ENCODE results near the gene COL9A1. TPM values are rescaled to one million over a fixed set of nuclear protein-coding genes. Genes with fewer than 3 reads are reported as not detected.
"Not testable (repeated sequence)": the region's sequence is repeated elsewhere in the genome, so short reads cannot be mapped to it uniquely, and the experiment has no call there.

Gene COL9A1
- total and polyA plus RNA-seq, 3 experiments from 2014 or later, result not detected

DNA sequence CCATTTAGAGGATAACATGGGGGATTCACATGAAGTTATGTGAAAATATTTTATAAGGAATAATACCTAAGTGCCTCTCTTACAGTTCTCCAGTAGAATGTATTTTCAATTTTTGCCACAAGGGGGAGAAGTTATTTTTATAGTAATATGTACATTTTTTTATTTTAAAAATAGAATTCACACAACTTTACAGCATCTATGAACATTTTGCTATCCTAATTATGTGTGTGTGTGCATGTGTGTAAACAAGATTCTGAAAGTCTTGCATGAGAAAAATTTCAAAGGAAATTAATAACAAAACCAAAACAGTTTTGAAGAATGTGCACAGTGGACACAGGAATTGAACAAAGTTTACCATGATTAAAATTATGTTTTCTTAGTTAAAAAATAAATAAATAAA is 5.3 kb upstream of the COL9A1 start:
- H3K4me1 ChIP-seq (ENCODE audit: insufficient read depth, low read length); H3K27me3 ChIP-seq (ENCODE audit: insufficient read depth, low read length, poor library complexity, severe bottlenecking); H3K27ac Mint-ChIP-seq; H3K4me3 ChIP-seq (ENCODE audit: low read length); DNase-seq; H3K9me3 Mint-ChIP-seq; H3K36me3 Mint-ChIP-seq; H3K9me3 ChIP-seq (ENCODE audit: low read length); H3K36me3 ChIP-seq (ENCODE audit: insufficient read depth, low read length); H3K4me3 Mint-ChIP-seq; H3K27ac ChIP-seq (ENCODE audit: low read depth, low read length); H3K4me1 Mint-ChIP-seq; POLR2A ChIA-PET: not testable (repeated sequence)
- CTCF ChIA-PET, result interaction anchor here (1.0 to 2.4 kb wide), 2 partner anchors 9 to 647 kb away, joined by 3 to 7 read pairs; no protein-coding TSS in a partner anchor
- H3K27me3 Mint-ChIP-seq, result peaks cover 5 to 29% of the 10 kb centered on the region in 2 donors

DNA sequence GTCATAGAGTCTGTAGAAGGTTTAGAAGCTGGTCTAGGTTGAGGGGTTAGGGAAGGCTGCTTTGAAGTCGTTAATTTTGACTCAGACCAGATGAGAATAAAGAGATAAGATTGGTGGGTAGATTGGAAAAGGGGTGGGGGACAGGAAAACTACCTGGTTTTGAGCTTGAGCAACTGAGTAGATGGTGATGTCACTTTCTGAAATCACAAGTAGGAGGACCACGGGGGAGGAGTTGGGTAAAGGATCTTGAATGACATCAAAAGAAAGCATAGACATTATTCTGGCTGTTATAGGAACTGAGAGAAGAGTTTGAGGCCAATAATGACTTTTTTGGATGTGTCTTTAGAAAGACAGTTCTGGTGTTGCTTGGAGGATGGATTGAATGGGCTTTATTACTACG is 4.1 kb upstream of the COL9A1 start:
- Mint-ChIP-seq H3K9me3 (no peaks in the 10 kb centered on the region), H3K36me3 (no peaks in the 10 kb centered on the region), H3K4me3 (no peak overlapping the region), H3K27me3 (peaks cover 7 to 38% of the 10 kb centered on the region in 2 donors), H3K4me1 (no peaks in the 10 kb centered on the region), H3K27ac (no peak overlapping the region)
- DNase-seq, result no peak
- no peaks in the 10 kb centered on the region for H3K9me3 ChIP-seq (ENCODE audit: low read length)
- POLR2A ChIA-PET, result no interaction called here
- no peak overlapping the region for H3K27ac ChIP-seq (ENCODE audit: low read depth, low read length)
- H3K4me3 ChIP-seq (ENCODE audit: low read length), result no peak overlapping the region
- H3K4me1 ChIP-seq (ENCODE audit: insufficient read depth, low read length), result no peaks in the 10 kb centered on the region
- no peaks in the 10 kb centered on the region for H3K36me3 ChIP-seq (ENCODE audit: insufficient read depth, low read length)
- peaks cover 3% of the 10 kb centered on the region for H3K27me3 ChIP-seq (ENCODE audit: insufficient read depth, low read length, poor library complexity, severe bottlenecking)
- CTCF ChIA-PET, result no interaction called here

DNA sequence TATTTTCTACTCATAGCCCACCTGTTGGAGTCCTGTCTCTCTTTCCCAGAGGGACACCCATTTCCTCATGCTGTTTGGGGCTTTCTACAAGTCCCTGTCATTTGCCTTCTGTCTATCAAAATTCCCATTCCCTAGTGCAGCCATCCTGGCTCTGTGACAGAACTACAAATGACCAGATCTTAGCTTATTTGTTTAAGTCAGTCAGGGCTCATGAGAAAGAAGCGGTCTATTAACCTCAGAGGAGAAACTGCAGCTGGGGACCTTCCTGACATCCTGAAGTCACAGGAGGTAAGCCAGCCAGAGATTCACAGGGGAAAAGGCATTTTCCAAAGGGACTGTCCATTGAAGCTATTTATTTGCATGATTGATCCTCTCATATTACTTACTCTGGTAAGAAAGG is 1.7 kb upstream of the COL9A1 start:
- Mint-ChIP-seq H3K4me1 (no peaks in the 10 kb centered on the region), H3K9me3 (no peaks in the 10 kb centered on the region), H3K27me3 (peaks cover 5 to 43% of the 10 kb centered on the region in 2 donors), H3K4me3 (no peak overlapping the region), H3K36me3 (no peaks in the 10 kb centered on the region), H3K27ac (no peak overlapping the region)
- Histone ChIP-seq H3K4me1 (ENCODE audit: insufficient read depth, low read length) (no peaks in the 10 kb centered on the region), H3K9me3 (ENCODE audit: low read length) (no peaks in the 10 kb centered on the region), H3K27ac (ENCODE audit: low read depth, low read length) (no peak overlapping the region), H3K27me3 (ENCODE audit: insufficient read depth, low read length, poor library complexity, severe bottlenecking) (peaks cover 3% of the 10 kb centered on the region), H3K36me3 (ENCODE audit: insufficient read depth, low read length) (no peaks in the 10 kb centered on the region), H3K4me3 (ENCODE audit: low read length) (no peak overlapping the region)
- no peak for DNase-seq
- ChIA-PET POLR2A (no interaction called here), CTCF (interaction anchor here (1.1 to 1.2 kb wide), 2 partner anchors 60 to 651 kb away, joined by 3 read pairs; no protein-coding TSS in a partner anchor)

DNA sequence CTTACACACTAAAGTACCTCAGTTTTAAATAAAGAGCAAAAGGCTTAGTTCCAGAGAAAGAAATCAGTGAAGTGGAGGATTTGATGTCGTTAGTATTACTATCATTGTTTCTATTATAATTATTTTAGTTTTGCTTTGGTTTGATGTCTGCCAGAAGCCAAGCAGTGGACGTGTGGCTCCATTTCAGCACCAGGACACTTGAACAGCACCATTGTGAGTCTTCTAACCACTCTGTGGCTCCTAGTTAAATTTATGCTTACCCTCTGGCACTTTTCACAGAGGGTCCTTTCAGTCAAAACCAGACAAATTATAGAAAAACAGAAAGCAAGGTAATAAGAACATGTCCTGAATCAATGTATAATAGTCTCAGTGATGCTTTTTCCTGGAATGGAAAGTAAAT is 3.4 kb downstream of the COL9A1 start:
- H3K4me3 Mint-ChIP-seq, result no peak overlapping the region
- no peaks in the 10 kb centered on the region for H3K4me1 ChIP-seq (ENCODE audit: insufficient read depth, low read length)
- H3K9me3 Mint-ChIP-seq, result no peaks in the 10 kb centered on the region
- no peaks in the 10 kb centered on the region for H3K4me1 Mint-ChIP-seq
- H3K27ac ChIP-seq (ENCODE audit: low read depth, low read length), result no peak overlapping the region
- H3K27me3 ChIP-seq (ENCODE audit: insufficient read depth, low read length, poor library complexity, severe bottlenecking), result peaks cover 3% of the 10 kb centered on the region
- DNase-seq, result no peak
- H3K27me3 Mint-ChIP-seq, result peaks cover 5 to 47% of the 10 kb centered on the region in 2 donors
- H3K4me3 ChIP-seq (ENCODE audit: low read length), result no peak overlapping the region
- H3K36me3 ChIP-seq (ENCODE audit: insufficient read depth, low read length), result no peaks in the 10 kb centered on the region
- no peaks in the 10 kb centered on the region for H3K36me3 Mint-ChIP-seq
- CTCF ChIA-PET, result interaction anchor here (2.0 kb wide), 1 partner anchor 10 kb away, joined by 7 read pairs; no protein-coding TSS in a partner anchor
- no peaks in the 10 kb centered on the region for H3K9me3 ChIP-seq (ENCODE audit: low read length)
- POLR2A ChIA-PET, result no interaction called here
- no peak overlapping the region for H3K27ac Mint-ChIP-seq

DNA sequence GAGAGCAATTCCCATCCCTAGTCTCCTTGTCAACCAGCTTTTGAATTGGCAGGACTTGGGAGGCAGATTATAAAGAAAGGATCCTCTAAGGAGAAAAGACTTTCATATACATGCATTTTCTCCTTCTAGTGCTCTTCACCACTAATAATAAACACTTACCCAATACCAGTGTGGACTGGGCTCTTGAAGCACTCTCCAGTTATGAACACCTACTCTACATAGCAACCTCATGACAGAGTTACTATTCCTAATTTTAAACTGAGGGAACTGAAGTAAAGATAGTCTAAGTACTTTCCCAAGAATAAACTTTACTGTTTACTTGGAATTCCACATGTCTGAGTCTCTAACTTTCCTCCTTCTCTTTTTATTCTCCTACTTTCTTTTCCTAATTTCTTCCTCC is 4.8 kb downstream of the COL9A1 start:
- H3K4me3 ChIP-seq (ENCODE audit: low read length), result no peak overlapping the region
- Mint-ChIP-seq H3K4me1 (no peaks in the 10 kb centered on the region), H3K4me3 (no peak overlapping the region), H3K9me3 (no peaks in the 10 kb centered on the region), H3K36me3 (no peaks in the 10 kb centered on the region), H3K27ac (no peak overlapping the region), H3K27me3 (peaks cover 1 to 42% of the 10 kb centered on the region in 2 donors)
- peaks cover 3% of the 10 kb centered on the region for H3K27me3 ChIP-seq (ENCODE audit: insufficient read depth, low read length, poor library complexity, severe bottlenecking)
- DNase-seq, result no peak
- ChIA-PET POLR2A (no interaction called here), CTCF (no interaction called here)
- no peaks in the 10 kb centered on the region for H3K36me3 ChIP-seq (ENCODE audit: insufficient read depth, low read length)
- no peaks in the 10 kb centered on the region for H3K9me3 ChIP-seq (ENCODE audit: low read length)
- H3K4me1 ChIP-seq (ENCODE audit: insufficient read depth, low read length), result no peaks in the 10 kb centered on the region
- no peak overlapping the region for H3K27ac ChIP-seq (ENCODE audit: low read depth, low read length)

DNA sequence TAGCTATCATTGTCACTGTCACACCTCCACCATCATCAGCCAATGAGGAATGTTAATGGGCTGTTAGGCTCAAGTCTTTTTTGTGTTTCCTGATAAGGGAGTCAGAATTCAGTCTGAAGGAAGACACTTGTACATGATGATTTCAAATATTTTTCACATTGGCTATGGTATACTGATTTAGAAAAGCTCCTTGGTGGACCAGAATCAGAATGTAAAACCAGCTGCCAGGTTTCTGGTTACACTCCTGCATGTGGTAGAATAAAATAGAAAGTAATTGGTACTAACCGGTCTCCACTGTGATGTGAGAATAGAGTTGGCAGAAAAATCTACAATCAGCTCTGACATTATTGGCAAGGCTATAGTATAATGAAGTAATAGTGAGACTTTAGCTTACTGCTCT is 10.7 kb downstream of the COL9A1 start:
- H3K4me3 Mint-ChIP-seq, result no peak overlapping the region
- CTCF ChIA-PET, result no interaction called here

DNA sequence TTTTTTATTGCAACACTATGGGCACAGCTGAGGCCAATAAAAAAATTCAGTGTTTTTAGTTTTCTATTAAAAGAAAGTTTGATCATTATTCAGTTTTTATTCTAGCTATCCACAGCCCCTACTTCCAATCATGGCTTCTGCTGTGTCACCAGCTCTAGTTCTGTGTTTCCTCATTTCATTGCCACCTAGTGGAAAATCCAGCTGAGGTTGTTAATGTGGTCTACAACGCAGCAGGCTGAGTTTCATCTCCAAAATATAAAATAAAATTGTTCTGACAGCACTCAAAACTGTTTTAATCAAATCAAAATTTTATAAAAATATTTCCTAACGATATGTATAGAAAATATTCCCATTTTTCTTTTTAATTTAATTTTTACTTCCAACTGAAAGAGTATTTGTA is 13.6 kb downstream of the COL9A1 start:
- Mint-ChIP-seq H3K36me3 (no peaks in the 10 kb centered on the region), H3K27me3 (peaks cover 4 to 24% of the 10 kb centered on the region in 2 donors)
- CTCF ChIA-PET, result no interaction called here

More for the DNA sequence above, 10.7 kb downstream of the COL9A1 start:
- POLR2A ChIA-PET, result no interaction called here
- DNase-seq, result no peak
- Mint-ChIP-seq H3K36me3 (no peaks in the 10 kb centered on the region), H3K27ac (no peak overlapping the region), H3K27me3 (peaks cover 0 to 25% of the 10 kb centered on the region in 2 donors), H3K9me3 (no peaks in the 10 kb centered on the region), H3K4me1 (no peaks in the 10 kb centered on the region)
- Histone ChIP-seq H3K27ac (ENCODE audit: low read depth, low read length) (no peak overlapping the region), H3K4me1 (ENCODE audit: insufficient read depth, low read length) (no peaks in the 10 kb centered on the region), H3K27me3 (ENCODE audit: insufficient read depth, low read length, poor library complexity, severe bottlenecking) (peaks cover 3% of the 10 kb centered on the region), H3K4me3 (ENCODE audit: low read length) (no peak overlapping the region), H3K9me3 (ENCODE audit: low read length) (no peaks in the 10 kb centered on the region), H3K36me3 (ENCODE audit: insufficient read depth, low read length) (no peaks in the 10 kb centered on the region)

DNA sequence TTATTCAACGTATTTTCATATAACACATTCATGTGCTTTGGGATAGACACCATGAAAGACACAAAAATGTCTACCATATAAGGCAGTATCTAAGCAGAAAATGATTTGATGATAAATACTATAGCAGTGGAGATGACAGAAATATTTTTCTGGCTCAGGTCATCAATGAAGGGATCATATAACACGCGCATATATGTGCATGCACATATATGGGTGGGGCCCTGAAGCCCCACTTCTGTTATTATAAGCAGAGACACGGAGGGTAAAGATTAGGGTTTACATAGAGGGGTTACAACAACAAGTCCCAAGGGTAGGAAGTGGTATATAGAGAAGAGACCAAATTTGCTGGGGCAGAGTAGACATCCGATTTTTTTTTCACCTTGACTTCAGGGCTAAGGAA is 16.0 kb downstream of the COL9A1 start:
- POLR2A ChIA-PET, result no interaction called here

More for the DNA sequence above, 13.6 kb downstream of the COL9A1 start:
- H3K9me3 ChIP-seq (ENCODE audit: low read length), result no peaks in the 10 kb centered on the region
- no peaks in the 10 kb centered on the region for H3K36me3 ChIP-seq (ENCODE audit: insufficient read depth, low read length)
- H3K4me3 Mint-ChIP-seq, result no peak overlapping the region
- H3K27me3 ChIP-seq (ENCODE audit: insufficient read depth, low read length, poor library complexity, severe bottlenecking), result no peaks in the 10 kb centered on the region
- no peaks in the 10 kb centered on the region for H3K9me3 Mint-ChIP-seq
- POLR2A ChIA-PET, result no interaction called here
- H3K4me3 ChIP-seq (ENCODE audit: low read length), result no peak overlapping the region
- no peaks in the 10 kb centered on the region for H3K4me1 ChIP-seq (ENCODE audit: insufficient read depth, low read length)
- no peak overlapping the region for H3K27ac ChIP-seq (ENCODE audit: low read depth, low read length)
- no peak for DNase-seq
- H3K27ac Mint-ChIP-seq, result no peak overlapping the region
- H3K4me1 Mint-ChIP-seq, result no peaks in the 10 kb centered on the region

DNA sequence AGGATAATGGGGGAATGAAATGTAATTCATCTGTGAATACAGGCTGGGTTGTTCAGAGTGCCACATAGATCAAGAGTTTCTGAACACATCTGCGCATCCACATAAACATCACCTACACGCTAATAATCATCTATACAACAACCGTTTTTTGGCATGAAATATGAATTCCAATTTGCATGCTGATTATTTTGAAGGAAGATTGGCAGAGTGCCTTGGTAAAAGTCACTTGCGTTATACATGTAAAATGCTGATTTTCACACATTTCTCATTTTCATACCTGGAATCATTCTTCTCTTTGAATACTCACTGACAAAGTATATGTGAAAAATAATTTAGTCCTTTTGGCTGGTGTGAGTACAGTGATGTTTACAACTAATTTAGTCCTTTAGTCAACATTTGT is 17.7 kb downstream of the COL9A1 start:
- Histone ChIP-seq H3K27me3 (ENCODE audit: insufficient read depth, low read length, poor library complexity, severe bottlenecking) (peaks cover 3% of the 10 kb centered on the region), H3K9me3 (ENCODE audit: low read length) (no peaks in the 10 kb centered on the region), H3K27ac (ENCODE audit: low read depth, low read length) (no peak overlapping the region), H3K4me1 (ENCODE audit: insufficient read depth, low read length) (no peaks in the 10 kb centered on the region), H3K36me3 (ENCODE audit: insufficient read depth, low read length) (no peaks in the 10 kb centered on the region), H3K4me3 (ENCODE audit: low read length) (no peak overlapping the region)
- H3K9me3 Mint-ChIP-seq, result peaks cover 0 to 2% (median 0%) of the 10 kb centered on the region in 5 donors
- no peak overlapping the region for H3K4me3 Mint-ChIP-seq
- CTCF ChIA-PET, result no interaction called here
- no peaks in the 10 kb centered on the region for H3K36me3 Mint-ChIP-seq
- no peak overlapping the region for H3K27ac Mint-ChIP-seq
- H3K4me1 Mint-ChIP-seq, result peaks cover 0 to 8% (median 1%) of the 10 kb centered on the region in 3 donors
- no peak for DNase-seq
- peaks cover 22 to 33% of the 10 kb centered on the region in 2 donors for H3K27me3 Mint-ChIP-seq
- POLR2A ChIA-PET, result no interaction called here

More for the DNA sequence above, 16.0 kb downstream of the COL9A1 start:
- Histone ChIP-seq H3K36me3 (ENCODE audit: insufficient read depth, low read length) (no peaks in the 10 kb centered on the region), H3K9me3 (ENCODE audit: low read length) (no peaks in the 10 kb centered on the region), H3K4me1 (ENCODE audit: insufficient read depth, low read length) (no peaks in the 10 kb centered on the region), H3K4me3 (ENCODE audit: low read length) (no peak overlapping the region), H3K27me3 (ENCODE audit: insufficient read depth, low read length, poor library complexity, severe bottlenecking) (peaks cover 3% of the 10 kb centered on the region), H3K27ac (ENCODE audit: low read depth, low read length) (no peak overlapping the region)
- Mint-ChIP-seq H3K9me3 (no peaks in the 10 kb centered on the region), H3K36me3 (no peaks in the 10 kb centered on the region), H3K27ac (no peak overlapping the region), H3K4me1 (peaks cover 0 to 3% (median 0%) of the 10 kb centered on the region in 3 donors), H3K4me3 (no peak overlapping the region), H3K27me3 (peaks cover 12 to 25% of the 10 kb centered on the region in 2 donors)
- DNase-seq, result no peak
- CTCF ChIA-PET, result no interaction called here

All from CD8-positive, alpha-beta memory T cell (primary cell).